Measurements from ENCODE around the gene MLH3.

Gene MLH3

GRCh38 chr14:75048101-75048500 lies 3.2 kb downstream of the MLH3 start:
- no peak overlapping the region for H3K4me3 ChIP-seq (replicated peaks; ENCODE audit: low read depth, low read length)
- no peak for DNase-seq (ENCODE audit: low read depth)
- TF ChIP-seq CTCF (IDR thresholded peaks at IDR 0.05; ENCODE audit: low read length, missing control alignments): no peak

GRCh38 chr14:75047506-75047905 lies 3.8 kb downstream of the MLH3 start:
- TF ChIP-seq CTCF (IDR thresholded peaks at IDR 0.05; ENCODE audit: low read length, missing control alignments): no peak
- no peak for DNase-seq (ENCODE audit: low read depth)
- H3K4me3 ChIP-seq (replicated peaks; ENCODE audit: low read depth, low read length): no peak overlapping the region

GRCh38 chr14:75046899-75047298 lies 4.4 kb downstream of the MLH3 start:
- peak; percentile 18 for DNase-seq (ENCODE audit: low read depth)
- H3K4me3 ChIP-seq (replicated peaks; ENCODE audit: low read depth, low read length): no peak overlapping the region
- TF ChIP-seq CTCF (IDR thresholded peaks at IDR 0.05; ENCODE audit: low read length, missing control alignments): no peak

GRCh38 chr14:75046275-75046674 lies 5.0 kb downstream of the MLH3 start:
- TF ChIP-seq CTCF (IDR thresholded peaks at IDR 0.05; ENCODE audit: low read length, missing control alignments): no peak

GRCh38 chr14:75044752-75045151 lies 6.5 kb downstream of the MLH3 start:
- H3K4me3 ChIP-seq (replicated peaks; ENCODE audit: low read depth, low read length): no peak overlapping the region
- no peak for TF ChIP-seq CTCF (IDR thresholded peaks at IDR 0.05; ENCODE audit: low read length, missing control alignments)
- DNase-seq (ENCODE audit: low read depth): no peak

More at GRCh38 chr14:75046275-75046674, 5.0 kb downstream of the MLH3 start:
- no peak for DNase-seq (ENCODE audit: low read depth)
- H3K4me3 ChIP-seq (replicated peaks; ENCODE audit: low read depth, low read length): no peak overlapping the region

GRCh38 chr14:75044322-75044721 lies 6.9 kb downstream of the MLH3 start:
- TF ChIP-seq CTCF (IDR thresholded peaks at IDR 0.05; ENCODE audit: low read length, missing control alignments): no peak
- peak; percentile 58 for DNase-seq (ENCODE audit: low read depth)
- no peak overlapping the region for H3K4me3 ChIP-seq (replicated peaks; ENCODE audit: low read depth, low read length)

- no peak for DNase-seq (ENCODE audit: low read depth)
- TF ChIP-seq CTCF (IDR thresholded peaks at IDR 0.05; ENCODE audit: low read length, missing control alignments): no peak
- no peak overlapping the region for H3K4me3 ChIP-seq (replicated peaks; ENCODE audit: low read depth, low read length)
These were observed 9.2 kb downstream of the MLH3 start for GRCh38 chr14:75042035-75042434.

Data from fibroblast of pulmonary artery (primary cell).